Activated naive CD8-positive, alpha-beta T cell treated with anti-CD3 and anti-CD28 coated beads, Interleukin-2, amount 10 ng/mL, durations not matched to agents 7 days and 5 days (primary cell): ENCODE measurements around the gene TAB2. TPM values are rescaled to one million over a fixed set of nuclear protein-coding genes. Genes with fewer than 3 reads are reported as not detected.

Source experiments
- total RNA-seq, 2 experiments: library from RNA; stranded (reverse); gene quantifications; one replicate each; pipeline ENCODE4 v1.2.3, GENCODE V29; 2021

TAB2 gene
- total RNA-seq, 2 experiments from 2014 or later = 115 to 130 TPM

Other genes starting within 250 kb of the TAB2 start
- 1 to 10 TPM; 9.3 to 9.5 TPM for gene SUMO4, start 82.5 kb downstream of the TAB2 start, total RNA-seq
- gene ZC3H12D, start 167.3 kb downstream of the TAB2 start, total RNA-seq = 10 to 100 TPM; 25.5 to 27.0 TPM
- gene PPIL4, start 228.3 kb downstream of the TAB2 start, total RNA-seq = 10 to 100 TPM; 24.2 to 24.9 TPM
- 10 to 100 TPM; 21.9 to 22.8 TPM for gene GINM1, start 248.7 kb downstream of the TAB2 start, total RNA-seq